Thoracic aorta (tissue), 2 donors: ENCODE results near the gene SPOCK1. TPM values are rescaled to one million over a fixed set of nuclear protein-coding genes. Genes with fewer than 3 reads are reported as not detected.

Experiments used
- ATAC-seq: fragments of 150-250 bp; one replicate; pipeline ENCODE4 v1.8.0; 2017; ENCODE audit warnings: low read depth; ENCODE audit not compliant: insufficient number of reproducible peaks, low FRiP score
- DNase-seq: peaks from one replicate; pipeline ENCODE4 v3.0.0-alpha.2; 2020; ENCODE audit warnings: low spot score
- H3K27ac ChIP-seq, 2 donors: fragments of 200-600 bp; sonication (generic); 1 replicate in 1 of 2; 2 replicates in 1 of 2; pipeline ENCODE4 v1.5.1; 2016; ENCODE audit warnings: mild to moderate bottlenecking in 2 of 2, moderate library complexity in 2 of 2
- H3K27me3 ChIP-seq: fragments of 200-600 bp; sonication (generic); replicated peaks from 2 replicates; pipeline ENCODE4 v1.6.0; 2016; ENCODE audit warnings: mild to moderate bottlenecking; ENCODE audit not compliant: insufficient read depth
- H3K36me3 ChIP-seq: fragments of 200-600 bp; sonication (generic); one replicate; pipeline ENCODE4 v1.5.1; 2016
- H3K4me1 ChIP-seq, 2 donors: fragments of 200-600 bp; sonication (generic); 1 replicate in 1 of 2; 2 replicates in 1 of 2; pipeline versions ENCODE4 v1.5.1 to v1.6.0; 2016; ENCODE audit warnings: low read depth in 2 of 2, mild to moderate bottlenecking in 1 of 2; ENCODE audit not compliant: control insufficient read depth in 1 of 2
- H3K4me3 ChIP-seq: fragments of 200-600 bp; sonication (generic); 2 replicates; pipeline ENCODE4 v1.5.1; 2016; ENCODE audit warnings: mild to moderate bottlenecking
- H3K9me3 ChIP-seq: fragments of 200-600 bp; sonication (generic); 2 replicates; pipeline ENCODE4 v1.5.1; 2016
- total RNA-seq, 2 donors: library from RNA; depleted of rRNA; stranded (reverse); fragments of >200 nt; gene quantifications; one replicate each; pipeline versions ENCODE4 v1.1.0 to v1.2.3, GENCODE V29; 2016
- TF ChIP-seq, protein P1 (sequence below): fragments of 200-600 bp; sonication (generic); IDR thresholded peaks from one replicate; pipeline ENCODE4 v1.5.1; 2019; ENCODE audit warnings: antibody characterized with exemption

Gene SPOCK1
- total RNA-seq, 2 donors from 2014 or later: 25.2 to 43.2 TPM

DNA sequence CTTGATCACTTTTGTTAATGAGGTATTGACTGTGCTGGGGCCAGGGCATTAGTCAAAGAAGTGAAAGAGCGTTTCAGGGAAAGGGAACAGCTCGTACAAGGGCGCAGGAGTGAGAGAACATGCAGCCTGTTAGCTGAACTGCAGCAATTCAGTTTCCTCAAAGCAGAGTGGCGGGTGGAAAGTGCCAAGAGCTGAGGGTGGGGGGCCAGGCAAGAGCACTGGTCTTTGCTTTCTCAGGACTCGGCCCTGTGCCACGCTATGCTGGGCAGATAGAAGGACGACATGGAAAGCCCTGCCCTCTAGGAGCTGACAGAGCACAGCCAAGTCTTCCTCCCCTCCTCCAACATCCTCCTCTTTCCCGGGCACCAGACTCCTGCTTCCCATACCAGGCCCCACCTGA, 304.8 kb downstream of the SPOCK1 start:
- no peak overlapping the region for H3K27ac ChIP-seq
- no peaks in the 10 kb centered on the region for H3K36me3 ChIP-seq
- ATAC-seq: no peak
- TF ChIP-seq, protein P1, sequence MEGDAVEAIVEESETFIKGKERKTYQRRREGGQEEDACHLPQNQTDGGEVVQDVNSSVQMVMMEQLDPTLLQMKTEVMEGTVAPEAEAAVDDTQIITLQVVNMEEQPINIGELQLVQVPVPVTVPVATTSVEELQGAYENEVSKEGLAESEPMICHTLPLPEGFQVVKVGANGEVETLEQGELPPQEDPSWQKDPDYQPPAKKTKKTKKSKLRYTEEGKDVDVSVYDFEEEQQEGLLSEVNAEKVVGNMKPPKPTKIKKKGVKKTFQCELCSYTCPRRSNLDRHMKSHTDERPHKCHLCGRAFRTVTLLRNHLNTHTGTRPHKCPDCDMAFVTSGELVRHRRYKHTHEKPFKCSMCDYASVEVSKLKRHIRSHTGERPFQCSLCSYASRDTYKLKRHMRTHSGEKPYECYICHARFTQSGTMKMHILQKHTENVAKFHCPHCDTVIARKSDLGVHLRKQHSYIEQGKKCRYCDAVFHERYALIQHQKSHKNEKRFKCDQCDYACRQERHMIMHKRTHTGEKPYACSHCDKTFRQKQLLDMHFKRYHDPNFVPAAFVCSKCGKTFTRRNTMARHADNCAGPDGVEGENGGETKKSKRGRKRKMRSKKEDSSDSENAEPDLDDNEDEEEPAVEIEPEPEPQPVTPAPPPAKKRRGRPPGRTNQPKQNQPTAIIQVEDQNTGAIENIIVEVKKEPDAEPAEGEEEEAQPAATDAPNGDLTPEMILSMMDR: no peak
- H3K4me3 ChIP-seq: no peak overlapping the region
- no peaks in the 10 kb centered on the region for H3K9me3 ChIP-seq
- no peaks in the 10 kb centered on the region for H3K4me1 ChIP-seq
- no peak for DNase-seq
- no peaks in the 10 kb centered on the region for H3K27me3 ChIP-seq

DNA sequence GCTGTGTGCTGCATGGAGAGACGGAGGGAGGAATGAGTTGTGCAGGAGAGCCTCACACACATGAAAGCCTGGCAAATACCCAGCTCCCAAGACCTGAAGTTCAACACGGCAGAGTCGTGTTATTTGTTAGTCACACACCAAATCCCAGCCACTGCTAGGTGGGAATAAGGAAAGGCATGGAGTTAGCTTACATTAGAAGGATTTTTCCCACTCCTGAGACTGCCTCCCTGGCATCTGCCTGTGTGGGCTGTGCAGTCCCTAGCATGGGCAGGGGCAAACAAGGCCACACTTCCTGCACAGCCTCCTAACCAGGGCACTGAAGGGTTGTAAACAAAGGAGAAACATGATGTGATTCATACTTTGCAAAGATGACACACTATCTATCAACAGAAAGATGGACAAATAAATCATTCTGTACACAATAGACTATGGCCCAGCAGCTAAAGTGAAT, 306.8 kb downstream of the SPOCK1 start:
- Histone ChIP-seq H3K27ac (no peak overlapping the region), H3K36me3 (no peaks in the 10 kb centered on the region), H3K4me1 (no peaks in the 10 kb centered on the region), H3K27me3 (no peaks in the 10 kb centered on the region), H3K4me3 (no peak overlapping the region), H3K9me3 (no peaks in the 10 kb centered on the region)
- ATAC-seq (no peak), DNase-seq (no peak)
- TF ChIP-seq, protein P1: no peak

DNA sequence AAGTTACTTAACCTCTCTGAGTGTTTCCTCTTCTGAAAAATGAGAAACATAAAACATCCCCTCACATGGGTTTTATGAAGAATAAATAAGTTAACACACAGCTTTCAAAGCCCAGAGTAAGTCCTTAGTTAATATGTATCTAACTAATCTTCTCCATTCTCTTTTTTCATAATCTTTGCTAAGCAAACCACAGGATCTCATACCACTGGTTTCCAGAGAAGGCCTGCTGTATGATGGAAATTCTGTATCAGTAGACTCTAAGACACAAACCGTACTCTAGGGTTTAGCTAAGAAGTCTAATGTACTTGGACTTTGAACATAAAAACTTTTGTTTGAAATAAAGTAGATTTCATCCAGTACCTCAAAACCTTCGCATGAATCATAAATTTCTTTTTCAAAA, 307.9 kb downstream of the SPOCK1 start:
- Histone ChIP-seq H3K4me1 (no peaks in the 10 kb centered on the region), H3K27me3 (no peaks in the 10 kb centered on the region), H3K9me3 (no peaks in the 10 kb centered on the region), H3K4me3 (no peak overlapping the region), H3K27ac (no peak overlapping the region), H3K36me3 (no peaks in the 10 kb centered on the region)
- DNase-seq: no peak
- TF ChIP-seq, protein P1: no peak
- ATAC-seq: no peak

DNA sequence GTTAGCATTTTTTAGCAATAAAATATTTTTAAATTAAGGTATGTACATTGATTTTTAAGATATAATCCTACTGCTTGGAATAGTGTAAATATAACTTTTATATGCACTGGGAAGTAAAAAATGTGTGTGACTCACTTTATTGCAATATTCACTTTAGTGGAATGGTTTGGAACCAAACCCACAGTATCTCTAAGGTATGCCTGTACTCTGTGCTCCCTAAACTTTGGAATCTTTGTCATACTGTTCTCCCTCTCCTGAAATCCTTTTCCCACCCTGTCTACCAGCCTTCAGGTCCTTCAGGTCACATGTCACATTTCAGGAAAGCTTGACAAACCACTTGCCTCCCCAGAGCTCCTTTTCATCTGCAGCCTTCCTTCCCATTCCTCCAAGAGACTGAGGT, 308.7 kb downstream of the SPOCK1 start:
- H3K27me3 ChIP-seq: no peaks in the 10 kb centered on the region
- TF ChIP-seq, protein P1: no peak
- ATAC-seq (no peak), DNase-seq (no peak)
- H3K4me3 ChIP-seq: no peak overlapping the region
- no peaks in the 10 kb centered on the region for H3K36me3 ChIP-seq
- H3K9me3 ChIP-seq: no peaks in the 10 kb centered on the region
- no peaks in the 10 kb centered on the region for H3K4me1 ChIP-seq
- no peak overlapping the region for H3K27ac ChIP-seq

DNA sequence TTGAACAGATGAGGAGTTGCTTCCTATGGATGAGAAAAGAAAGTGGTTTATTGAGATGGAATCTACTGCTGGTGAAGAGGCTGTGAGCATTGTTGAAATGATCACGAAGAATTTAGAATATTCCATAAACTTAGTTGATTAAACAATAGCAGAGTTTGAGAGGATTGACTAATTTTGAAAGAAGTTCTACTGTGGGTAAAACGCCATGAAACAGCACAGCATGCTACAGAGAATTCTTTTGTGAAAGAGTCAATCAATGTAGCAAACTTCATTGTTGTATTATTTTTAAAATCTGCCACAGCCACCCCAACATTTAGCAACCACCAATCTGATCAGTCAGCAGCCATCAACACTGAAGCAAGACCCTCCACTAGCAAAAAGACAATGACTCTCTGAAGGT, 309.1 kb downstream of the SPOCK1 start:
- Histone ChIP-seq H3K27me3 (no peaks in the 10 kb centered on the region), H3K9me3 (no peaks in the 10 kb centered on the region), H3K4me3 (no peak overlapping the region), H3K36me3 (no peaks in the 10 kb centered on the region), H3K27ac (no peak overlapping the region), H3K4me1 (no peaks in the 10 kb centered on the region)
- ATAC-seq: no peak
- DNase-seq: no peak
- TF ChIP-seq, protein P1: no peak
